ENCODE data around the gene VPS13A. TPM values are rescaled to one million over a fixed set of nuclear protein-coding genes. Genes with fewer than 3 reads are reported as not detected.

Gene VPS13A
- total and polyA plus RNA-seq, 4 donors, result 2.4 to 45.1 (median 22.6) TPM

- Histone ChIP-seq H3K4me1 (ENCODE audit: control insufficient read depth in 4 of 4, insufficient read depth in 4 of 4, low read length in 3 of 4) (no peaks in the 10 kb centered on the region), H3K9me3 (ENCODE audit: control insufficient read depth in 4 of 4, low read length in 3 of 4) (no peaks in the 10 kb centered on the region), H3K27ac (ENCODE audit: low read depth in 1 of 2, low read length in 2 of 2) (no peak overlapping the region), H3K9ac (ENCODE audit: low read depth in 1 of 2, low read length in 2 of 2) (no peak overlapping the region), H3K36me3 (ENCODE audit: control insufficient read depth in 4 of 4, insufficient read depth in 3 of 4, low read depth in 1 of 4, low read length in 3 of 4) (peaks cover 0 to 7% (median 0%) of the 10 kb centered on the region in 4 donors), H3K27me3 (ENCODE audit: control insufficient read depth in 4 of 4, insufficient read depth in 4 of 4, low read length in 3 of 4) (no peaks in the 10 kb centered on the region), H3K4me3 (ENCODE audit: low read depth in 1 of 3, low read length in 3 of 3) (no peak overlapping the region)
- DNase-seq (ENCODE audit: low spot score), result no peak
- WGBS, result 95% methylated on average over 1 of the region's 1 CpG
- TF ChIP-seq, protein P1, sequence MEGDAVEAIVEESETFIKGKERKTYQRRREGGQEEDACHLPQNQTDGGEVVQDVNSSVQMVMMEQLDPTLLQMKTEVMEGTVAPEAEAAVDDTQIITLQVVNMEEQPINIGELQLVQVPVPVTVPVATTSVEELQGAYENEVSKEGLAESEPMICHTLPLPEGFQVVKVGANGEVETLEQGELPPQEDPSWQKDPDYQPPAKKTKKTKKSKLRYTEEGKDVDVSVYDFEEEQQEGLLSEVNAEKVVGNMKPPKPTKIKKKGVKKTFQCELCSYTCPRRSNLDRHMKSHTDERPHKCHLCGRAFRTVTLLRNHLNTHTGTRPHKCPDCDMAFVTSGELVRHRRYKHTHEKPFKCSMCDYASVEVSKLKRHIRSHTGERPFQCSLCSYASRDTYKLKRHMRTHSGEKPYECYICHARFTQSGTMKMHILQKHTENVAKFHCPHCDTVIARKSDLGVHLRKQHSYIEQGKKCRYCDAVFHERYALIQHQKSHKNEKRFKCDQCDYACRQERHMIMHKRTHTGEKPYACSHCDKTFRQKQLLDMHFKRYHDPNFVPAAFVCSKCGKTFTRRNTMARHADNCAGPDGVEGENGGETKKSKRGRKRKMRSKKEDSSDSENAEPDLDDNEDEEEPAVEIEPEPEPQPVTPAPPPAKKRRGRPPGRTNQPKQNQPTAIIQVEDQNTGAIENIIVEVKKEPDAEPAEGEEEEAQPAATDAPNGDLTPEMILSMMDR (IDR thresholded peaks at IDR 0.05; ENCODE audit: low read depth, low read length, missing input control), result no peak
- TF ChIP-seq FOXA2 (IDR thresholded peaks at IDR 0.05) (no peak), JUND (IDR thresholded peaks at IDR 0.05) (no peak), TAF1 (conservative IDR thresholded peaks at IDR 0.05) (no peak), HNF4G (IDR thresholded peaks at IDR 0.05) (no peak), HNF4A (conservative IDR thresholded peaks at IDR 0.05) (no peak), RAD21 (IDR thresholded peaks at IDR 0.05) (no peak), FOXA1 (IDR thresholded peaks at IDR 0.05) (no peak), YY1 (IDR thresholded peaks at IDR 0.05) (no peak), MAX (IDR thresholded peaks at IDR 0.05) (no peak), SP1 (IDR thresholded peaks at IDR 0.05) (no peak), GABPA (IDR thresholded peaks at IDR 0.05 in 1 of 2, conservative IDR thresholded peaks at IDR 0.05 in 1 of 2) (no peak)
These were observed 93.8 kb downstream of the VPS13A start for GRCh38 chr9:77271023-77271690.

DNA sequence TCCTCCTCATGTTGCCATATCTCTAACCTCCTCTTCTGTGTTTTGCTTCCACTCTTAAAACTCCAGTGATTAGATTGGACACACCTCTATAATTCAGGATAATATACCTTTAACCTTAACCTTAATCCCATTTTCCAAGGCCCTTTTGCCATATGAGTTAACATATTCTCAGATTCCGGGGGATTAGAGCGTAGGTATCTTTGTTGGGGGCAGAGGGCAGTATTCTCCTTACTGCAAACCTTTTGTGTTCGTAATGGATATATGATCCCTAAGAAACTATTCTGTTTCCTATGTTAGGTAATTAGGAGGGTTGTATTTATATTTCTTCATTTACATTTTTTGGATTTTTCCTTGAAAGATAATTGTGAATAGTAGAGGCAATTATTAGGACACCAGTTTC, 99.5 kb downstream of the VPS13A start:
- no peaks in the 10 kb centered on the region for H3K27me3 ChIP-seq (ENCODE audit: control insufficient read depth in 4 of 4, insufficient read depth in 4 of 4, low read length in 3 of 4)
- TF ChIP-seq MAX (IDR thresholded peaks at IDR 0.05), result no peak
- TF ChIP-seq RXRA (IDR thresholded peaks at IDR 0.05), result no peak
- no peak for TF ChIP-seq FOXA1 (IDR thresholded peaks at IDR 0.05)
- TF ChIP-seq YY1 (IDR thresholded peaks at IDR 0.05), result no peak
- no peak for TF ChIP-seq ZBTB33 (IDR thresholded peaks at IDR 0.05)
- no peak for TF ChIP-seq SP1 (IDR thresholded peaks at IDR 0.05)
- TF ChIP-seq HNF4G (IDR thresholded peaks at IDR 0.05), result no peak
- no peak for TF ChIP-seq TAF1 (conservative IDR thresholded peaks at IDR 0.05)
- TF ChIP-seq, protein P1 (IDR thresholded peaks at IDR 0.05; ENCODE audit: low read depth, low read length, missing input control), result no peak
- TF ChIP-seq NR2F2 (IDR thresholded peaks at IDR 0.05), result no peak
- TF ChIP-seq FOXA2 (IDR thresholded peaks at IDR 0.05), result no peak
- H3K4me3 ChIP-seq (ENCODE audit: low read depth in 1 of 3, low read length in 3 of 3), result no peak overlapping the region
- H3K4me1 ChIP-seq (ENCODE audit: control insufficient read depth in 4 of 4, insufficient read depth in 4 of 4, low read length in 3 of 4), result no peaks in the 10 kb centered on the region
- WGBS, result over 99% methylated on average over 3 of the region's 3 CpGs
- no peak overlapping the region for H3K27ac ChIP-seq (ENCODE audit: low read depth in 1 of 2, low read length in 2 of 2)
- H3K9me3 ChIP-seq (ENCODE audit: control insufficient read depth in 4 of 4, low read length in 3 of 4), result no peaks in the 10 kb centered on the region
- H3K36me3 ChIP-seq (ENCODE audit: control insufficient read depth in 4 of 4, insufficient read depth in 3 of 4, low read depth in 1 of 4, low read length in 3 of 4), result peaks cover 0 to 3% (median 2%) of the 10 kb centered on the region in 4 donors
- no peak overlapping the region for H3K9ac ChIP-seq (ENCODE audit: low read depth in 1 of 2, low read length in 2 of 2)
- no peak for DNase-seq (ENCODE audit: low spot score)

Data from liver (tissue), 9 donors.